Sciatic nerve (tissue), 2 donors: ENCODE results near the gene TKT. TPM values are rescaled to one million over a fixed set of nuclear protein-coding genes. Genes with fewer than 3 reads are reported as not detected.

Source experiments
- ATAC-seq: fragments of 200-7000 bp; cut with Tn5 transposase; one replicate; pipeline ENCODE4 v1.9.1; 2020; ENCODE audit warnings: mild to moderate bottlenecking, moderate library complexity
- DNase-seq: peaks from one replicate; pipeline ENCODE4 v3.0.0-alpha.2; 2020; ENCODE audit warnings: low spot score
- intact Hi-C: fragments of 100-400 bp; cut with DNase I; formaldehyde crosslinking; loops from one replicate; pipeline ENCODE4 v1.14.2; 2022
- total RNA-seq: library from RNA; stranded (reverse); fragmentation: NEBNext Ultra II Directional; extraction: Animal tissue kit (Norgen Biotek cat#: 25700); gene quantifications from one replicate; pipeline ENCODE4 v1.2.1, GENCODE V29; 2021
- donor health status: DM: no; HTN: no; CAD: no.
- donor health status: DM: no; HTN: no; CAD: no.

TKT gene
- total RNA-seq, 1 donor from 2014 or later, result 219 TPM

- intact Hi-C loops, result no loop called here
- ATAC-seq (peak; percentile 8), DNase-seq (no peak)
These were observed 12.0 kb downstream of the TKT start for GRCh38 chr3:53243785-53244184.

GRCh38 chr3:53243165-53243564 is 12.7 kb downstream of the TKT start:
- ATAC-seq, result peak; percentile 71
- no peak for DNase-seq
- intact Hi-C loops, result no loop called here

GRCh38 chr3:53242642-53243041 is 13.2 kb downstream of the TKT start:
- intact Hi-C loops, result no loop called here
- DNase-seq, result no peak
- peak; percentile 51 for ATAC-seq

GRCh38 chr3:53242155-53242554 is 13.7 kb downstream of the TKT start:
- no peak for ATAC-seq
- no peak for DNase-seq
- intact Hi-C loops, result no loop called here

- no peak for DNase-seq
- no peak for ATAC-seq
- intact Hi-C loops, result no loop called here
These were observed 14.5 kb downstream of the TKT start for GRCh38 chr3:53240989-53241972.

GRCh38 chr3:53239800-53240199 is 16.0 kb downstream of the TKT start:
- ATAC-seq, result no peak
- intact Hi-C loops, result no loop called here
- no peak for DNase-seq

GRCh38 chr3:53238886-53239285 is 16.9 kb downstream of the TKT start:
- ATAC-seq (no peak), DNase-seq (no peak)
- intact Hi-C loops, result no loop called here

- intact Hi-C loops, result no loop called here
- ATAC-seq (no peak), DNase-seq (no peak)
These were observed 17.6 kb downstream of the TKT start for GRCh38 chr3:53238051-53238850.

GRCh38 chr3:53236112-53236841 is 19.5 kb downstream of the TKT start:
- ATAC-seq, result peak; percentile 89
- peak; percentile 83 for DNase-seq
- intact Hi-C loops, result no loop called here

GRCh38 chr3:53235545-53235944 is 20.3 kb downstream of the TKT start:
- DNase-seq, result no peak
- intact Hi-C loops, result no loop called here

GRCh38 chr3:53234841-53235232 is 21.0 kb downstream of the TKT start:
- intact Hi-C loops, result no loop called here
- DNase-seq (no peak), ATAC-seq (no peak)

More at GRCh38 chr3:53235545-53235944, 20.3 kb downstream of the TKT start:
- no peak for ATAC-seq

GRCh38 chr3:53234130-53234840 is 21.5 kb downstream of the TKT start:
- intact Hi-C loops, result no loop called here
- no peak for ATAC-seq
- no peak for DNase-seq

- intact Hi-C loops, result no loop called here
- ATAC-seq (peak; percentile 39), DNase-seq (no peak)
These were observed 23.0 kb downstream of the TKT start for GRCh38 chr3:53232641-53233377.

GRCh38 chr3:53231532-53232511 is 24.0 kb downstream of the TKT start:
- intact Hi-C loops, result no loop called here
- DNase-seq (no peak), ATAC-seq (no peak)

GRCh38 chr3:53230789-53231188 is 25.0 kb downstream of the TKT start:
- intact Hi-C loops, result no loop called here
- ATAC-seq, result no peak
- no peak for DNase-seq

GRCh38 chr3:53230041-53230621 is 25.7 kb downstream of the TKT start:
- no peak for DNase-seq
- intact Hi-C loops, result no loop called here
- ATAC-seq, result no peak

GRCh38 chr3:53229606-53230005 is 26.2 kb downstream of the TKT start:
- intact Hi-C loops, result no loop called here
- DNase-seq (no peak), ATAC-seq (no peak)
